ENCODE data around the gene PIGZ. TPM values are rescaled to one million over a fixed set of nuclear protein-coding genes. Genes with fewer than 3 reads are reported as not detected.

Gene PIGZ
- total and polyA plus RNA-seq, 9 of the 15 experiments (the other 6 are each of a cell fraction or from before 2014, with no cell fraction given): 0.15 to 1.8 (median 0.76) TPM

GRCh38 chr3:196931157-196931556, 37.5 kb downstream of the PIGZ start:
- FAIRE-seq (no peak), ATAC-seq (no peak), DNase-seq (ENCODE audit: extremely low read depth in 1 of 4, low spot score in 3 of 4) (no peak)
- in situ Hi-C loops (cut with MboI) (no loop called here), intact Hi-C loops (cut with micrococcal nuclease) (no loop called here)
- Histone ChIP-seq H4K20me1 (replicated peaks; ENCODE audit: control insufficient read depth, insufficient read depth, low read length) (no peaks in the 10 kb centered on the region), H3K27ac (ENCODE audit: extremely low read depth, low read depth, low read length) (no peak overlapping the region), H3K36me3 (ENCODE audit: control insufficient read depth, insufficient read depth, low read length) (peaks cover 90% of the 10 kb centered on the region), H3K9me3 (replicated peaks; ENCODE audit: control insufficient read depth, insufficient read depth, low read depth, low read length) (no peaks in the 10 kb centered on the region), H3K4me3 (no peak overlapping the region), H3K4me1 (replicated peaks in 1 of 2; ENCODE audit: control insufficient read depth in 2 of 2, insufficient read depth in 2 of 2, low read length in 2 of 2) (no peaks in the 10 kb centered on the region), H3K27me3 (ENCODE audit: control insufficient read depth in 2 of 2, insufficient read depth in 2 of 2, low read length in 2 of 2) (no peaks in the 10 kb centered on the region), H3K9ac (ENCODE audit: insufficient read depth in 1 of 2, low read depth in 2 of 2, low read length in 2 of 2) (no peak overlapping the region), H3K4me2 (ENCODE audit: insufficient read depth, low read length) (no peak overlapping the region), H3K9me1 (ENCODE audit: control insufficient read depth, insufficient read depth, low read length) (no peaks in the 10 kb centered on the region), H3K79me2 (ENCODE audit: control insufficient read depth, insufficient read depth, low read length) (no peaks in the 10 kb centered on the region), H2AFZ (ENCODE audit: low read depth, low read length) (no peak overlapping the region)
- ChIA-PET POLR2A (interaction anchor here (1.1 to 2.7 kb wide), 3 partner anchors 9 to 41 kb away, joined by 3 to 13 read pairs (median 4); partner anchors contain the start of gene NCBP2), CTCF (ENCODE audit: low intra/inter-chr PET ratio) (no interaction called here)
- no peak for TF ChIP-seq NFE2L1 (tag; IDR thresholded peaks at IDR 0.05; ENCODE audit: borderline replicate concordance, low read depth)
- TF ChIP-seq, protein P1, sequence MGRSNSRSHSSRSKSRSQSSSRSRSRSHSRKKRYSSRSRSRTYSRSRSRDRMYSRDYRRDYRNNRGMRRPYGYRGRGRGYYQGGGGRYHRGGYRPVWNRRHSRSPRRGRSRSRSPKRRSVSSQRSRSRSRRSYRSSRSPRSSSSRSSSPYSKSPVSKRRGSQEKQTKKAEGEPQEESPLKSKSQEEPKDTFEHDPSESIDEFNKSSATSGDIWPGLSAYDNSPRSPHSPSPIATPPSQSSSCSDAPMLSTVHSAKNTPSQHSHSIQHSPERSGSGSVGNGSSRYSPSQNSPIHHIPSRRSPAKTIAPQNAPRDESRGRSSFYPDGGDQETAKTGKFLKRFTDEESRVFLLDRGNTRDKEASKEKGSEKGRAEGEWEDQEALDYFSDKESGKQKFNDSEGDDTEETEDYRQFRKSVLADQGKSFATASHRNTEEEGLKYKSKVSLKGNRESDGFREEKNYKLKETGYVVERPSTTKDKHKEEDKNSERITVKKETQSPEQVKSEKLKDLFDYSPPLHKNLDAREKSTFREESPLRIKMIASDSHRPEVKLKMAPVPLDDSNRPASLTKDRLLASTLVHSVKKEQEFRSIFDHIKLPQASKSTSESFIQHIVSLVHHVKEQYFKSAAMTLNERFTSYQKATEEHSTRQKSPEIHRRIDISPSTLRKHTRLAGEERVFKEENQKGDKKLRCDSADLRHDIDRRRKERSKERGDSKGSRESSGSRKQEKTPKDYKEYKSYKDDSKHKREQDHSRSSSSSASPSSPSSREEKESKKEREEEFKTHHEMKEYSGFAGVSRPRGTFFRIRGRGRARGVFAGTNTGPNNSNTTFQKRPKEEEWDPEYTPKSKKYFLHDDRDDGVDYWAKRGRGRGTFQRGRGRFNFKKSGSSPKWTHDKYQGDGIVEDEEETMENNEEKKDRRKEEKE (IDR thresholded peaks at IDR 0.05; ENCODE audit: borderline replicate concordance in 1 of 2, control insufficient read depth in 1 of 2, low read depth in 2 of 2, low read length in 1 of 2): no peak
- 91% methylated on average over 4 of the region's 4 CpGs for WGBS (ENCODE audit: insufficient coverage, low coverage, missing lambda C conversion rate)
- BruUV-seq (replicated peaks): no TSS peak
